ENCODE measurements around the gene ERGIC1. TPM values are rescaled to one million over a fixed set of nuclear protein-coding genes. Genes with fewer than 3 reads are reported as not detected.

The ERGIC1 gene
- total RNA-seq, 4 donors from 2014 or later = 50.9 to 83.0 (median 65.5) TPM

- WGBS, 2 donors = 71 to 93% methylated on average over 2 to 3 of the region's 3 CpGs
- Histone ChIP-seq H3K4me3 (no peak overlapping the region), H3K27me3 (no peaks in the 10 kb centered on the region), H3K27ac (peak overlapping the region in 3 of 4 donors; percentile 0 to 88 (median 34)), H3K4me1 (peaks cover 22 to 68% (median 28%) of the 10 kb centered on the region in 3 donors), H3K36me3 (peaks cover 0 to 20% (median 0%) of the 10 kb centered on the region in 3 donors), H3K9me3 (no peaks in the 10 kb centered on the region)
- no peak for TF ChIP-seq CTCF (IDR thresholded peaks at IDR 0.05)
- no peak for TF ChIP-seq POLR2A (IDR thresholded peaks at IDR 0.05)
- intact Hi-C loops (cut with DNase I) = no loop called here
- DNase-seq = no peak
These were observed 4.3 kb downstream of the ERGIC1 start for GRCh38 chr5:172838151-172838875.

GRCh38 chr5:172839669-172840431 is 5.8 kb downstream of the ERGIC1 start:
- Histone ChIP-seq H3K27ac (peak overlapping the region in 3 of 4 donors; percentile 53 to 80 (median 66)), H3K36me3 (peaks cover 0 to 34% (median 0%) of the 10 kb centered on the region in 3 donors), H3K27me3 (no peaks in the 10 kb centered on the region), H3K9me3 (no peaks in the 10 kb centered on the region), H3K4me3 (no peak overlapping the region), H3K4me1 (peaks cover 16 to 63% (median 22%) of the 10 kb centered on the region in 3 donors)
- no peak for DNase-seq
- TF ChIP-seq POLR2A (IDR thresholded peaks at IDR 0.05) = no peak
- TF ChIP-seq CTCF (IDR thresholded peaks at IDR 0.05) = no peak
- WGBS, 2 donors = 59 to 61% methylated on average over 12 to 13 of the region's 13 CpGs
- intact Hi-C loops (cut with DNase I) = no loop called here

GRCh38 chr5:172840432-172841154 is 6.5 kb downstream of the ERGIC1 start:
- TF ChIP-seq CTCF (IDR thresholded peaks at IDR 0.05) = no peak
- no peak for TF ChIP-seq POLR2A (IDR thresholded peaks at IDR 0.05)
- WGBS, 2 donors = 78 to 86% methylated on average over 11 to 12 of the region's 12 CpGs
- no peak for DNase-seq
- Histone ChIP-seq H3K4me3 (no peak overlapping the region), H3K27me3 (no peaks in the 10 kb centered on the region), H3K4me1 (peaks cover 9 to 63% (median 15%) of the 10 kb centered on the region in 3 donors), H3K9me3 (no peaks in the 10 kb centered on the region), H3K27ac (peak overlapping the region in 3 of 4 donors; percentile 53 to 80 (median 66)), H3K36me3 (peaks cover 0 to 42% (median 0%) of the 10 kb centered on the region in 3 donors)
- intact Hi-C loops (cut with DNase I) = no loop called here

- no peak overlapping the region for H3K4me3 ChIP-seq
- intact Hi-C loops (cut with DNase I) = no loop called here
- H3K9me3 ChIP-seq = no peaks in the 10 kb centered on the region
- peaks cover 0 to 42% (median 0%) of the 10 kb centered on the region in 3 donors for H3K36me3 ChIP-seq
- no peak for DNase-seq
- WGBS, 2 donors = 61 to 63% methylated on average over 5 to 6 of the region's 6 CpGs
- TF ChIP-seq CTCF (IDR thresholded peaks at IDR 0.05) (no peak), POLR2A (IDR thresholded peaks at IDR 0.05) (no peak)
- H3K27ac ChIP-seq = peak overlapping the region in 2 of 4 donors; percentile 53 to 66
- H3K4me1 ChIP-seq = peaks cover 2 to 63% (median 11%) of the 10 kb centered on the region in 3 donors
- H3K27me3 ChIP-seq = no peaks in the 10 kb centered on the region
These were observed 7.2 kb downstream of the ERGIC1 start for GRCh38 chr5:172841256-172841655.

Measured in esophagus squamous epithelium (tissue), 5 donors.